Gastroesophageal sphincter (tissue), 3 donors: ENCODE results near the gene NTMT1.

Source experiments
- EP300 ChIP-seq: sonication (generic); formaldehyde crosslinking; IDR thresholded peaks from one replicate; pipeline ENCODE4 v1.6.1; 2017; ENCODE audit warnings: antibody characterized with exemption, mild to moderate bottlenecking
- POLR2A ChIP-seq, 2 donors: fragments of 450-650 bp; IDR thresholded peaks; one replicate each; pipeline ENCODE4 v1.6.1; 2017; ENCODE audit warnings: antibody characterized with exemption in 2 of 2, mild to moderate bottlenecking in 2 of 2, moderate library complexity in 1 of 2
- POLR2AphosphoS5 ChIP-seq: sonication (generic); formaldehyde crosslinking; IDR thresholded peaks from one replicate; pipeline ENCODE4 v1.6.1; 2017; ENCODE audit warnings: antibody characterized with exemption
- TF ChIP-seq, protein P1 (sequence below), 4 experiments: fragments of 200-600 bp in 2 of 4; fragments of 450-650 bp in 2 of 4; sonication (generic) in 1 of 4; IDR thresholded peaks; one replicate each; pipeline ENCODE4 v1.5.1; 2017 to 2019; ENCODE audit warnings: antibody characterized with exemption in 4 of 4, mild to moderate bottlenecking in 2 of 4, moderate library complexity in 2 of 4

GRCh38 chr9:129641750-129642585, 16.0 kb downstream of the NTMT1 start, which contains the start of gene ASB6:
- TF ChIP-seq, protein P1, sequence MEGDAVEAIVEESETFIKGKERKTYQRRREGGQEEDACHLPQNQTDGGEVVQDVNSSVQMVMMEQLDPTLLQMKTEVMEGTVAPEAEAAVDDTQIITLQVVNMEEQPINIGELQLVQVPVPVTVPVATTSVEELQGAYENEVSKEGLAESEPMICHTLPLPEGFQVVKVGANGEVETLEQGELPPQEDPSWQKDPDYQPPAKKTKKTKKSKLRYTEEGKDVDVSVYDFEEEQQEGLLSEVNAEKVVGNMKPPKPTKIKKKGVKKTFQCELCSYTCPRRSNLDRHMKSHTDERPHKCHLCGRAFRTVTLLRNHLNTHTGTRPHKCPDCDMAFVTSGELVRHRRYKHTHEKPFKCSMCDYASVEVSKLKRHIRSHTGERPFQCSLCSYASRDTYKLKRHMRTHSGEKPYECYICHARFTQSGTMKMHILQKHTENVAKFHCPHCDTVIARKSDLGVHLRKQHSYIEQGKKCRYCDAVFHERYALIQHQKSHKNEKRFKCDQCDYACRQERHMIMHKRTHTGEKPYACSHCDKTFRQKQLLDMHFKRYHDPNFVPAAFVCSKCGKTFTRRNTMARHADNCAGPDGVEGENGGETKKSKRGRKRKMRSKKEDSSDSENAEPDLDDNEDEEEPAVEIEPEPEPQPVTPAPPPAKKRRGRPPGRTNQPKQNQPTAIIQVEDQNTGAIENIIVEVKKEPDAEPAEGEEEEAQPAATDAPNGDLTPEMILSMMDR (IDR thresholded peaks at IDR 0.05) = peak in 3 of 4 experiments; percentile 100
- TF ChIP-seq POLR2AphosphoS5 (peak; percentile 93), EP300 (no peak), POLR2A (IDR thresholded peaks at IDR 0.05) (peak; percentile 78 to 80)
